ENCODE results near the gene MGST3.

MGST3 gene

GRCh38 chr1:165628147-165628822 lies 2.7 kb upstream of the MGST3 start:
- H3K36me3 ChIP-seq (ENCODE audit: control insufficient read depth in 5 of 5, insufficient read depth in 5 of 5, low read length in 5 of 5) = no peaks in the 10 kb centered on the region
- H3K9ac ChIP-seq (ENCODE audit: low read length in 5 of 5) = no peak overlapping the region
- no peak overlapping the region for H3K27ac ChIP-seq (ENCODE audit: low read depth, low read length)
- H3K27me3 ChIP-seq (ENCODE audit: control insufficient read depth in 5 of 5, insufficient read depth in 4 of 5, low read length in 5 of 5) = no peaks in the 10 kb centered on the region
- peaks cover 0 to 30% (median 20%) of the 10 kb centered on the region in 5 donors for H3K4me1 ChIP-seq (ENCODE audit: control insufficient read depth in 5 of 5, insufficient read depth in 5 of 5, low read length in 5 of 5)
- H3K4me3 ChIP-seq (ENCODE audit: low read depth in 1 of 5, low read length in 5 of 5) = no peak overlapping the region
- no peaks in the 10 kb centered on the region for H3K9me3 ChIP-seq (ENCODE audit: control insufficient read depth in 5 of 5, low read length in 5 of 5)

- Histone ChIP-seq H3K9ac (ENCODE audit: low read length in 5 of 5) (peak overlapping the region in 1 of 5 donors; percentile 52), H3K9me3 (ENCODE audit: control insufficient read depth in 5 of 5, low read length in 5 of 5) (no peaks in the 10 kb centered on the region), H3K4me3 (ENCODE audit: low read depth in 1 of 5, low read length in 5 of 5) (no peak overlapping the region), H3K27ac (ENCODE audit: low read depth, low read length) (no peak overlapping the region), H3K36me3 (ENCODE audit: control insufficient read depth in 5 of 5, insufficient read depth in 5 of 5, low read length in 5 of 5) (no peaks in the 10 kb centered on the region), H3K27me3 (ENCODE audit: control insufficient read depth in 5 of 5, insufficient read depth in 4 of 5, low read length in 5 of 5) (no peaks in the 10 kb centered on the region), H3K4me1 (ENCODE audit: control insufficient read depth in 5 of 5, insufficient read depth in 5 of 5, low read length in 5 of 5) (peaks cover 0 to 39% (median 29%) of the 10 kb centered on the region in 5 donors)
Observed at GRCh38 chr1:165629151-165629550, 1.9 kb upstream of the MGST3 start.

- no peaks in the 10 kb centered on the region for H3K36me3 ChIP-seq (ENCODE audit: control insufficient read depth in 5 of 5, insufficient read depth in 5 of 5, low read length in 5 of 5)
- H3K4me3 ChIP-seq (ENCODE audit: low read depth in 1 of 5, low read length in 5 of 5) = peak overlapping the region; percentile 82 to 100 (median 93)
- H3K27ac ChIP-seq (ENCODE audit: low read depth, low read length) = peak overlapping the region; percentile 98
- no peaks in the 10 kb centered on the region for H3K9me3 ChIP-seq (ENCODE audit: control insufficient read depth in 5 of 5, low read length in 5 of 5)
- peaks cover 3 to 47% (median 37%) of the 10 kb centered on the region in 5 donors for H3K4me1 ChIP-seq (ENCODE audit: control insufficient read depth in 5 of 5, insufficient read depth in 5 of 5, low read length in 5 of 5)
- peak overlapping the region in 4 of 5 donors; percentile 87 to 99 (median 96) for H3K9ac ChIP-seq (ENCODE audit: low read length in 5 of 5)
- no peaks in the 10 kb centered on the region for H3K27me3 ChIP-seq (ENCODE audit: control insufficient read depth in 5 of 5, insufficient read depth in 4 of 5, low read length in 5 of 5)
Observed at GRCh38 chr1:165629848-165630628, 996 bp upstream of the MGST3 start.

- Histone ChIP-seq H3K27me3 (ENCODE audit: control insufficient read depth in 5 of 5, insufficient read depth in 4 of 5, low read length in 5 of 5) (no peaks in the 10 kb centered on the region), H3K4me3 (ENCODE audit: low read depth in 1 of 5, low read length in 5 of 5) (peak overlapping the region; percentile 89 to 100 (median 98)), H3K9ac (ENCODE audit: low read length in 5 of 5) (peak overlapping the region; percentile 79 to 99 (median 96)), H3K27ac (ENCODE audit: low read depth, low read length) (peak overlapping the region; percentile 98), H3K4me1 (ENCODE audit: control insufficient read depth in 5 of 5, insufficient read depth in 5 of 5, low read length in 5 of 5) (peaks cover 5 to 62% (median 52%) of the 10 kb centered on the region in 5 donors), H3K9me3 (ENCODE audit: control insufficient read depth in 5 of 5, low read length in 5 of 5) (no peaks in the 10 kb centered on the region), H3K36me3 (ENCODE audit: control insufficient read depth in 5 of 5, insufficient read depth in 5 of 5, low read length in 5 of 5) (no peaks in the 10 kb centered on the region)
Observed at GRCh38 chr1:165631342-165632151, 513 bp downstream of the MGST3 start.

GRCh38 chr1:165632152-165632469 lies 1.1 kb downstream of the MGST3 start:
- peak overlapping the region; percentile 79 to 99 (median 96) for H3K9ac ChIP-seq (ENCODE audit: low read length in 5 of 5)
- H3K36me3 ChIP-seq (ENCODE audit: control insufficient read depth in 5 of 5, insufficient read depth in 5 of 5, low read length in 5 of 5) = no peaks in the 10 kb centered on the region
- H3K27me3 ChIP-seq (ENCODE audit: control insufficient read depth in 5 of 5, insufficient read depth in 4 of 5, low read length in 5 of 5) = no peaks in the 10 kb centered on the region
- peak overlapping the region; percentile 98 for H3K27ac ChIP-seq (ENCODE audit: low read depth, low read length)
- H3K4me3 ChIP-seq (ENCODE audit: low read depth in 1 of 5, low read length in 5 of 5) = peak overlapping the region; percentile 89 to 100 (median 98)
- H3K4me1 ChIP-seq (ENCODE audit: control insufficient read depth in 5 of 5, insufficient read depth in 5 of 5, low read length in 5 of 5) = peaks cover 9 to 67% (median 57%) of the 10 kb centered on the region in 5 donors
- no peaks in the 10 kb centered on the region for H3K9me3 ChIP-seq (ENCODE audit: control insufficient read depth in 5 of 5, low read length in 5 of 5)

GRCh38 chr1:165632491-165632890 lies 1.5 kb downstream of the MGST3 start:
- Histone ChIP-seq H3K27me3 (ENCODE audit: control insufficient read depth in 5 of 5, insufficient read depth in 4 of 5, low read length in 5 of 5) (no peaks in the 10 kb centered on the region), H3K4me3 (ENCODE audit: low read depth in 1 of 5, low read length in 5 of 5) (peak overlapping the region; percentile 89 to 100 (median 98)), H3K4me1 (ENCODE audit: control insufficient read depth in 5 of 5, insufficient read depth in 5 of 5, low read length in 5 of 5) (peaks cover 9 to 71% (median 61%) of the 10 kb centered on the region in 5 donors), H3K27ac (ENCODE audit: low read depth, low read length) (peak overlapping the region; percentile 98), H3K9ac (ENCODE audit: low read length in 5 of 5) (peak overlapping the region; percentile 79 to 99 (median 96)), H3K9me3 (ENCODE audit: control insufficient read depth in 5 of 5, low read length in 5 of 5) (no peaks in the 10 kb centered on the region), H3K36me3 (ENCODE audit: control insufficient read depth in 5 of 5, insufficient read depth in 5 of 5, low read length in 5 of 5) (no peaks in the 10 kb centered on the region)

GRCh38 chr1:165633614-165634013 lies 2.6 kb downstream of the MGST3 start:
- H3K4me3 ChIP-seq (ENCODE audit: low read depth in 1 of 5, low read length in 5 of 5) = peak overlapping the region in 4 of 5 donors; percentile 89 to 99 (median 96)
- H3K4me1 ChIP-seq (ENCODE audit: control insufficient read depth in 5 of 5, insufficient read depth in 5 of 5, low read length in 5 of 5) = peaks cover 9 to 82% (median 72%) of the 10 kb centered on the region in 5 donors
- no peaks in the 10 kb centered on the region for H3K9me3 ChIP-seq (ENCODE audit: control insufficient read depth in 5 of 5, low read length in 5 of 5)
- peak overlapping the region in 3 of 5 donors; percentile 5 to 99 (median 71) for H3K9ac ChIP-seq (ENCODE audit: low read length in 5 of 5)
- no peaks in the 10 kb centered on the region for H3K27me3 ChIP-seq (ENCODE audit: control insufficient read depth in 5 of 5, insufficient read depth in 4 of 5, low read length in 5 of 5)
- H3K36me3 ChIP-seq (ENCODE audit: control insufficient read depth in 5 of 5, insufficient read depth in 5 of 5, low read length in 5 of 5) = no peaks in the 10 kb centered on the region
- H3K27ac ChIP-seq (ENCODE audit: low read depth, low read length) = peak overlapping the region; percentile 92

GRCh38 chr1:165634154-165634921 lies 3.3 kb downstream of the MGST3 start:
- peaks cover 9 to 90% (median 80%) of the 10 kb centered on the region in 5 donors for H3K4me1 ChIP-seq (ENCODE audit: control insufficient read depth in 5 of 5, insufficient read depth in 5 of 5, low read length in 5 of 5)
- peak overlapping the region in 4 of 5 donors; percentile 30 to 99 (median 64) for H3K9ac ChIP-seq (ENCODE audit: low read length in 5 of 5)
- H3K27ac ChIP-seq (ENCODE audit: low read depth, low read length) = peak overlapping the region; percentile 99
- H3K9me3 ChIP-seq (ENCODE audit: control insufficient read depth in 5 of 5, low read length in 5 of 5) = no peaks in the 10 kb centered on the region
- H3K27me3 ChIP-seq (ENCODE audit: control insufficient read depth in 5 of 5, insufficient read depth in 4 of 5, low read length in 5 of 5) = no peaks in the 10 kb centered on the region
- H3K36me3 ChIP-seq (ENCODE audit: control insufficient read depth in 5 of 5, insufficient read depth in 5 of 5, low read length in 5 of 5) = peaks cover 0 to 4% (median 4%) of the 10 kb centered on the region in 5 donors
- H3K4me3 ChIP-seq (ENCODE audit: low read depth in 1 of 5, low read length in 5 of 5) = peak overlapping the region in 3 of 5 donors; percentile 3 to 99 (median 42)

GRCh38 chr1:165635329-165635728 lies 4.3 kb downstream of the MGST3 start:
- peaks cover 12 to 92% (median 80%) of the 10 kb centered on the region in 5 donors for H3K4me1 ChIP-seq (ENCODE audit: control insufficient read depth in 5 of 5, insufficient read depth in 5 of 5, low read length in 5 of 5)
- peak overlapping the region in 1 of 5 donors; percentile 4 for H3K4me3 ChIP-seq (ENCODE audit: low read depth in 1 of 5, low read length in 5 of 5)
- peak overlapping the region; percentile 99 for H3K27ac ChIP-seq (ENCODE audit: low read depth, low read length)
- H3K9ac ChIP-seq (ENCODE audit: low read length in 5 of 5) = peak overlapping the region in 3 of 5 donors; percentile 1 to 92 (median 32)
- peaks cover 3 to 9% (median 4%) of the 10 kb centered on the region in 5 donors for H3K36me3 ChIP-seq (ENCODE audit: control insufficient read depth in 5 of 5, insufficient read depth in 5 of 5, low read length in 5 of 5)
- no peaks in the 10 kb centered on the region for H3K9me3 ChIP-seq (ENCODE audit: control insufficient read depth in 5 of 5, low read length in 5 of 5)
- H3K27me3 ChIP-seq (ENCODE audit: control insufficient read depth in 5 of 5, insufficient read depth in 4 of 5, low read length in 5 of 5) = no peaks in the 10 kb centered on the region

Measured in subcutaneous abdominal adipose tissue (tissue), 5 donors.